ENCODE measurements around the gene GLIPR1L2. TPM values are rescaled to one million over a fixed set of nuclear protein-coding genes. Genes with fewer than 3 reads are reported as not detected.
"Not testable (repeated sequence)": the region's sequence is repeated elsewhere in the genome, so short reads cannot be mapped to it uniquely, and the experiment has no call there.

GLIPR1L2 gene
- total RNA-seq, 1 experiment from 2014 or later = 0.35 TPM

- no peak overlapping the region for H3K23ac ChIP-seq (ENCODE audit: insufficient read length, low read depth, low read length)
- no peak overlapping the region for H2BK120ac ChIP-seq (ENCODE audit: low read depth, low read length, poor library complexity, severe bottlenecking)
- H2AFZ ChIP-seq (ENCODE audit: low read length) = no peak overlapping the region
- peaks cover 6 to 17% (median 15%) of the 10 kb centered on the region in 3 experiments for H3K36me3 Mint-ChIP-seq (ENCODE audit: insufficient read depth in 1 of 3, low read depth in 3 of 3)
- peak overlapping the region in 1 of 3 experiments; percentile 82; a peak in 2 of 7 replicates for H3K27ac Mint-ChIP-seq
- TF ChIP-seq, protein P1, sequence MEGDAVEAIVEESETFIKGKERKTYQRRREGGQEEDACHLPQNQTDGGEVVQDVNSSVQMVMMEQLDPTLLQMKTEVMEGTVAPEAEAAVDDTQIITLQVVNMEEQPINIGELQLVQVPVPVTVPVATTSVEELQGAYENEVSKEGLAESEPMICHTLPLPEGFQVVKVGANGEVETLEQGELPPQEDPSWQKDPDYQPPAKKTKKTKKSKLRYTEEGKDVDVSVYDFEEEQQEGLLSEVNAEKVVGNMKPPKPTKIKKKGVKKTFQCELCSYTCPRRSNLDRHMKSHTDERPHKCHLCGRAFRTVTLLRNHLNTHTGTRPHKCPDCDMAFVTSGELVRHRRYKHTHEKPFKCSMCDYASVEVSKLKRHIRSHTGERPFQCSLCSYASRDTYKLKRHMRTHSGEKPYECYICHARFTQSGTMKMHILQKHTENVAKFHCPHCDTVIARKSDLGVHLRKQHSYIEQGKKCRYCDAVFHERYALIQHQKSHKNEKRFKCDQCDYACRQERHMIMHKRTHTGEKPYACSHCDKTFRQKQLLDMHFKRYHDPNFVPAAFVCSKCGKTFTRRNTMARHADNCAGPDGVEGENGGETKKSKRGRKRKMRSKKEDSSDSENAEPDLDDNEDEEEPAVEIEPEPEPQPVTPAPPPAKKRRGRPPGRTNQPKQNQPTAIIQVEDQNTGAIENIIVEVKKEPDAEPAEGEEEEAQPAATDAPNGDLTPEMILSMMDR (conservative IDR thresholded peaks at IDR 0.05) = no peak
- peaks cover 2 to 4% of the 10 kb centered on the region in 2 experiments; a peak in 1 of 4 replicates for H3K4me1 Mint-ChIP-seq
- H3T11ph ChIP-seq (ENCODE audit: low read length) = no peak overlapping the region
- H3K18ac ChIP-seq (ENCODE audit: insufficient read length, low read depth, low read length) = no peak overlapping the region
- H4K8ac ChIP-seq (replicated peaks; ENCODE audit: insufficient read length, low read depth, low read length) = no peak overlapping the region
- no peak overlapping the region for H4K91ac ChIP-seq (ENCODE audit: insufficient read length, low read depth, low read length)
- H3K27me3 ChIP-seq (ENCODE audit: insufficient read depth, low read length) = no peaks in the 10 kb centered on the region
- no peak overlapping the region for H2BK5ac ChIP-seq (ENCODE audit: insufficient read length, low read length)
- H3K56ac ChIP-seq (ENCODE audit: insufficient read length, low read depth, low read length) = no peak overlapping the region
- H3K27me3 Mint-ChIP-seq (ENCODE audit: low read depth) = no peaks in the 10 kb centered on the region; the same call in 1 of the 2 replicates
- WGBS (ENCODE audit: extremely low coverage, insufficient read length, low lambda C conversion rate) = no CpG with 5 or more reads among the region's 6 CpGs
- no peak overlapping the region for H3K4me2 ChIP-seq (ENCODE audit: insufficient read depth, insufficient read length, low read length)
- no peaks in the 10 kb centered on the region for H3K23me2 ChIP-seq (ENCODE audit: insufficient read length, low read depth, low read length, poor library complexity, severe bottlenecking)
- no peak overlapping the region for H3K4ac ChIP-seq (ENCODE audit: low read depth, low read length)
- H3K9me3 ChIP-seq (ENCODE audit: control insufficient read depth, low read depth, low read length) = no peaks in the 10 kb centered on the region
- H3K79me2 ChIP-seq (ENCODE audit: insufficient read depth, low read length) = no peaks in the 10 kb centered on the region
- H3K79me1 ChIP-seq (ENCODE audit: insufficient read depth, low read depth, low read length, poor library complexity, severe bottlenecking) = no peaks in the 10 kb centered on the region
- H3K27ac ChIP-seq (ENCODE audit: insufficient read length, low read depth, low read length) = no peak overlapping the region
- H3K9ac ChIP-seq (ENCODE audit: extremely low read depth, insufficient read length, low read length) = no peak overlapping the region
- no peak overlapping the region for H3K14ac ChIP-seq (ENCODE audit: insufficient read depth, low read length)
- no peak overlapping the region for H2BK15ac ChIP-seq (ENCODE audit: low read depth, low read length)
- no peak overlapping the region for H3K4me3 Mint-ChIP-seq
- no peak overlapping the region for H4K5ac ChIP-seq (ENCODE audit: insufficient read length, low read depth, low read length)
- no peak for DNase-seq
- H3K9me3 Mint-ChIP-seq = peaks cover 10 to 19% of the 10 kb centered on the region in 2 experiments
- H4K20me1 ChIP-seq (ENCODE audit: control insufficient read depth, insufficient read depth, insufficient read length) = no peaks in the 10 kb centered on the region
- no peak overlapping the region for H2BK12ac ChIP-seq (ENCODE audit: insufficient read length, low read depth, low read length)
- no peak overlapping the region for H2BK20ac ChIP-seq (ENCODE audit: low read depth, low read length, poor library complexity, severe bottlenecking)
- no peak overlapping the region for H2AK5ac ChIP-seq (ENCODE audit: insufficient read length, low read length)
- H3K4me1 ChIP-seq (ENCODE audit: insufficient read depth, low read length) = no peaks in the 10 kb centered on the region
Observed at GRCh38 chr12:75444429-75445136, 53.7 kb downstream of the GLIPR1L2 start.

DNA sequence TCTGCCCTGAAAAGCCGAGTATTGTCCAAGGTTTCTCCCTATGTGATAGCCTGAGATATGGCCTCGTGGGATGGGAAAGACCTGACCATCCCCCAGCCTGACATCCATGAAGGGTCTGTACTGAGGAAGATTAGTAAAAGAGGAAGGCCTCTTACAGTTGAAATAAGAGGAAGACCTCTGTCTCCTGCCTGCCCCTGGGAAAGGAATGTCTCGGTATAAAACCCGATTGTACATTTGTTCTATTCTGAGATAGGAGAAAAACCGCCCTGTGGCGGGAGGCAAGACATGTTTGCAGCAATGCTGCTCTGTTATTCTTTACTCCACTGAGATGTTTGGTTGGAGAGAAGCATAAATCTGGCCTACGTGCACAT is 54.2 kb downstream of the GLIPR1L2 start:
- not testable (repeated sequence) for H3K18ac ChIP-seq (ENCODE audit: insufficient read length, low read depth, low read length); H2BK5ac ChIP-seq (ENCODE audit: insufficient read length, low read length); H3K27me3 Mint-ChIP-seq (ENCODE audit: low read depth); H4K20me1 ChIP-seq (ENCODE audit: control insufficient read depth, insufficient read depth, insufficient read length); H3K27ac ChIP-seq (ENCODE audit: insufficient read length, low read depth, low read length); H2BK12ac ChIP-seq (ENCODE audit: insufficient read length, low read depth, low read length); H3K4me2 ChIP-seq (ENCODE audit: insufficient read depth, insufficient read length, low read length); H4K5ac ChIP-seq (ENCODE audit: insufficient read length, low read depth, low read length); H2AK5ac ChIP-seq (ENCODE audit: insufficient read length, low read length); H3K4ac ChIP-seq (ENCODE audit: low read depth, low read length); H3K23me2 ChIP-seq (ENCODE audit: insufficient read length, low read depth, low read length, poor library complexity, severe bottlenecking); H3K23ac ChIP-seq (ENCODE audit: insufficient read length, low read depth, low read length); H3K79me2 ChIP-seq (ENCODE audit: insufficient read depth, low read length); H2AFZ ChIP-seq (ENCODE audit: low read length); H4K8ac ChIP-seq (replicated peaks; ENCODE audit: insufficient read length, low read depth, low read length); H3K9ac ChIP-seq (ENCODE audit: extremely low read depth, insufficient read length, low read length); DNase-seq; H3K56ac ChIP-seq (ENCODE audit: insufficient read length, low read depth, low read length); H4K91ac ChIP-seq (ENCODE audit: insufficient read length, low read depth, low read length); H3K27ac Mint-ChIP-seq; H2BK20ac ChIP-seq (ENCODE audit: low read depth, low read length, poor library complexity, severe bottlenecking); H2BK120ac ChIP-seq (ENCODE audit: low read depth, low read length, poor library complexity, severe bottlenecking); H3T11ph ChIP-seq (ENCODE audit: low read length); H3K9me3 ChIP-seq (ENCODE audit: control insufficient read depth, low read depth, low read length); H2BK15ac ChIP-seq (ENCODE audit: low read depth, low read length); H3K14ac ChIP-seq (ENCODE audit: insufficient read depth, low read length); H3K79me1 ChIP-seq (ENCODE audit: insufficient read depth, low read depth, low read length, poor library complexity, severe bottlenecking); H3K27me3 ChIP-seq (ENCODE audit: insufficient read depth, low read length); H3K4me1 Mint-ChIP-seq; H3K4me1 ChIP-seq (ENCODE audit: insufficient read depth, low read length); H3K4me3 Mint-ChIP-seq
- WGBS (ENCODE audit: extremely low coverage, insufficient read length, low lambda C conversion rate) = no CpG with 5 or more reads among the region's 7 CpGs
- Mint-ChIP-seq H3K36me3 (ENCODE audit: insufficient read depth in 1 of 3, low read depth in 3 of 3) (peaks cover 6 to 17% (median 15%) of the 10 kb centered on the region in 3 experiments), H3K9me3 (peaks cover 10 to 19% of the 10 kb centered on the region in 2 experiments)

Data from H9 (cell line).